Uterus (tissue), 4 donors: ENCODE data around the gene RABGAP1L. TPM values are rescaled to one million over a fixed set of nuclear protein-coding genes. Genes with fewer than 3 reads are reported as not detected.
"Not testable (repeated sequence)": the region's sequence is repeated elsewhere in the genome, so short reads cannot be mapped to it uniquely, and the experiment has no call there.

Experiments
- DNase-seq, 2 donors: peaks; one replicate each; pipeline ENCODE4 v3.0.0-alpha.2; 2019 to 2020
- H3K27ac ChIP-seq, 2 donors: fragments of 200-600 bp; sonication (generic); 1 replicate in 1 of 2; 2 replicates in 1 of 2; pipeline ENCODE4 v1.5.1; 2016 to 2018
- H3K27me3 ChIP-seq, 2 donors: fragments of 200-600 bp; sonication (generic); one replicate each; pipeline ENCODE4 v1.5.1; 2018 to 2019; ENCODE audit warnings: control low read depth in 1 of 2
- H3K36me3 ChIP-seq, 2 donors: fragments of 200-600 bp; sonication (generic); one replicate each; pipeline ENCODE4 v1.5.1; 2019; ENCODE audit warnings: control low read depth in 1 of 2
- H3K4me1 ChIP-seq, 2 donors: fragments of 200-600 bp; sonication (generic); one replicate each; pipeline ENCODE4 v1.5.1; 2018 to 2019; ENCODE audit warnings: control low read depth in 1 of 2
- H3K4me3 ChIP-seq, 2 donors: fragments of 200-600 bp; sonication (generic); 1 replicate in 1 of 2; 2 replicates in 1 of 2; pipeline ENCODE4 v1.5.1; 2018 to 2019; ENCODE audit warnings: mild to moderate bottlenecking in 1 of 2
- H3K9me3 ChIP-seq, 2 donors: fragments of 200-600 bp; sonication (generic); one replicate each; pipeline ENCODE4 v1.5.1; 2019; ENCODE audit warnings: control low read depth in 1 of 2
- POLR2A ChIP-seq, 2 donors: fragments of 450-650 bp; IDR thresholded peaks; one replicate each; pipeline ENCODE4 v1.6.1; 2016; ENCODE audit warnings: antibody characterized with exemption in 2 of 2, mild to moderate bottlenecking in 1 of 2, moderate library complexity in 1 of 2
- intact Hi-C: fragments of 100-400 bp; cut with DNase I; formaldehyde crosslinking; loops from one replicate; pipeline ENCODE4 v1.15.1; 2023; ENCODE audit warnings: low total_unique reads
- total RNA-seq, 4 donors: library from RNA; depleted of rRNA in 3 of 4; stranded (reverse); fragments of >200 nt in 3 of 4; gene quantifications; one replicate each; pipeline versions ENCODE4 v1.1.0 to v1.2.4, GENCODE V29; 2014 to 2023
- TF ChIP-seq, protein P1 (sequence below), 4 experiments: fragments of 200-600 bp in 2 of 4; fragments of 450-650 bp in 2 of 4; sonication (generic) in 2 of 4; IDR thresholded peaks; one replicate each; pipeline ENCODE4 v1.5.1; 2016 to 2019; ENCODE audit warnings: antibody characterized with exemption in 4 of 4, mild to moderate bottlenecking in 2 of 4, moderate library complexity in 1 of 4
- donor health status: DM: yes; HTN: yes; CAD: no.

RABGAP1L gene
- total RNA-seq, 4 donors from 2014 or later = 19.1 to 93.7 (median 35.1) TPM

DNA sequence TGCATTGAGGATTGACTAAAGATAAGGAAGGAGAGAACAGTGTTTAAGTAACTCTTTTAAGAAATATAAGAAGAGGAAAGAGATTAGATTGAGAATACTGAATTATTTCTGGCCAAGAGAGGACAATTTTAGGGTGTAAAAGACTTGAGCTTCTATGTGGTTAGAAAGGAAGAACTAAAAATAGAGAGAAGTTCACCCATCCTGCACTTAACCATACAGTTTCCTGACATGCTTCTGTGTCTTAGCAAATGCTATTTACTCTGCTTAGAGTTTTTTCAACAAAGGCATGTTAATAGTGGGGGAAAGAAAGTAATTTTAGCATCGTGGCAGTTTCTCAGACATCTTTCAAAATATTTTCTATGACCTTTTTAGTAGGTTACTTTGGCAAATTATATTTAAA lies 165.6 kb downstream of the RABGAP1L start:
- H3K4me3 ChIP-seq = no peak overlapping the region
- no peaks in the 10 kb centered on the region for H3K27me3 ChIP-seq
- intact Hi-C loops = no loop called here
- no peaks in the 10 kb centered on the region for H3K4me1 ChIP-seq
- H3K27ac ChIP-seq = no peak overlapping the region
- DNase-seq = no peak
- no peaks in the 10 kb centered on the region for H3K36me3 ChIP-seq
- TF ChIP-seq POLR2A (IDR thresholded peaks at IDR 0.05) = no peak
- peaks cover 0 to 3% of the 10 kb centered on the region in 2 donors for H3K9me3 ChIP-seq

DNA sequence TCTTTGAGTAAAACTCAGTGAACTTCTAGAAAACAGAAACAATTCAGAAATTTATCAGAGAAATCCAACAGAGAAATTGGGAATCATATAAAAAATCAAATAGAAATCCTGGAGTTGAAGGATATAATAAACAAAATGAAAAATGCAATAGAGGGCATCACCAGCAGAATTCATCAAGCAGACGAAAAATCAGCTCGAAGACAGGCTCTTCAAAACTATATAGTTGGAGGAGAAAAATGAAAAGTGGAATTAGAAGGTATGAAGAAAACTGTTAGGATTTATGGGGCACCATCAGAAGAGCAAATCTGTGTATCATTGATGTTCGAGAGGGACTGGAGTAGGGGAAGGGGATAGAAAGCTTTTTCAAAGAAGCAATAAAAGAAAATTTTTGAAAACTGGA lies 167.0 kb downstream of the RABGAP1L start:
- Histone ChIP-seq H3K9me3 (peaks cover 0 to 3% of the 10 kb centered on the region in 2 donors), H3K27me3 (no peaks in the 10 kb centered on the region), H3K27ac (no peak overlapping the region), H3K4me1 (no peaks in the 10 kb centered on the region), H3K36me3 (no peaks in the 10 kb centered on the region), H3K4me3 (no peak overlapping the region)
- no peak for DNase-seq
- intact Hi-C loops = no loop called here
- TF ChIP-seq, protein P1, sequence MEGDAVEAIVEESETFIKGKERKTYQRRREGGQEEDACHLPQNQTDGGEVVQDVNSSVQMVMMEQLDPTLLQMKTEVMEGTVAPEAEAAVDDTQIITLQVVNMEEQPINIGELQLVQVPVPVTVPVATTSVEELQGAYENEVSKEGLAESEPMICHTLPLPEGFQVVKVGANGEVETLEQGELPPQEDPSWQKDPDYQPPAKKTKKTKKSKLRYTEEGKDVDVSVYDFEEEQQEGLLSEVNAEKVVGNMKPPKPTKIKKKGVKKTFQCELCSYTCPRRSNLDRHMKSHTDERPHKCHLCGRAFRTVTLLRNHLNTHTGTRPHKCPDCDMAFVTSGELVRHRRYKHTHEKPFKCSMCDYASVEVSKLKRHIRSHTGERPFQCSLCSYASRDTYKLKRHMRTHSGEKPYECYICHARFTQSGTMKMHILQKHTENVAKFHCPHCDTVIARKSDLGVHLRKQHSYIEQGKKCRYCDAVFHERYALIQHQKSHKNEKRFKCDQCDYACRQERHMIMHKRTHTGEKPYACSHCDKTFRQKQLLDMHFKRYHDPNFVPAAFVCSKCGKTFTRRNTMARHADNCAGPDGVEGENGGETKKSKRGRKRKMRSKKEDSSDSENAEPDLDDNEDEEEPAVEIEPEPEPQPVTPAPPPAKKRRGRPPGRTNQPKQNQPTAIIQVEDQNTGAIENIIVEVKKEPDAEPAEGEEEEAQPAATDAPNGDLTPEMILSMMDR (IDR thresholded peaks at IDR 0.05) = no peak
- no peak for TF ChIP-seq POLR2A (IDR thresholded peaks at IDR 0.05)

DNA sequence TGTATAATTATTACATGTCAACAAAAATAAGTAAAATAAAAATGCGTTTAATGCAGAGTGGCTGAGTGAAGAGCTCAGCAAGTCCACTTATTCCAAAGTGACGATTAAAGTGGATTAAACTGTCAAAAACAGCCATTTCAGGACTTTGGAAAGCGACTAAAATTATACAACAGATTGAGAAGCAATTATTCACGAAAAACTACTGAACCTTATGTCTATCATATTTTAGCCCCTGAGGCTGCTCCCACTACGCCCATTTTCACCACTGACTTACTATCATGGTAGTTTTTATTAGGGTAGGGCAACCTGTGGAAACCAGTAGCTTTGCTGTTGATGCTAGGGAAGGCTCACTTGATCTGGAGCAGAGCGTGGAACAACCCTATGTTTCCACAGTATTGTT lies 174.1 kb downstream of the RABGAP1L start:
- no peaks in the 10 kb centered on the region for H3K27me3 ChIP-seq
- no peaks in the 10 kb centered on the region for H3K4me1 ChIP-seq
- intact Hi-C loops = no loop called here
- no peak for DNase-seq
- TF ChIP-seq POLR2A (IDR thresholded peaks at IDR 0.05) = no peak
- TF ChIP-seq, protein P1 (IDR thresholded peaks at IDR 0.05) = no peak
- no peaks in the 10 kb centered on the region for H3K36me3 ChIP-seq
- no peak overlapping the region for H3K4me3 ChIP-seq
- no peaks in the 10 kb centered on the region for H3K9me3 ChIP-seq
- H3K27ac ChIP-seq = no peak overlapping the region

DNA sequence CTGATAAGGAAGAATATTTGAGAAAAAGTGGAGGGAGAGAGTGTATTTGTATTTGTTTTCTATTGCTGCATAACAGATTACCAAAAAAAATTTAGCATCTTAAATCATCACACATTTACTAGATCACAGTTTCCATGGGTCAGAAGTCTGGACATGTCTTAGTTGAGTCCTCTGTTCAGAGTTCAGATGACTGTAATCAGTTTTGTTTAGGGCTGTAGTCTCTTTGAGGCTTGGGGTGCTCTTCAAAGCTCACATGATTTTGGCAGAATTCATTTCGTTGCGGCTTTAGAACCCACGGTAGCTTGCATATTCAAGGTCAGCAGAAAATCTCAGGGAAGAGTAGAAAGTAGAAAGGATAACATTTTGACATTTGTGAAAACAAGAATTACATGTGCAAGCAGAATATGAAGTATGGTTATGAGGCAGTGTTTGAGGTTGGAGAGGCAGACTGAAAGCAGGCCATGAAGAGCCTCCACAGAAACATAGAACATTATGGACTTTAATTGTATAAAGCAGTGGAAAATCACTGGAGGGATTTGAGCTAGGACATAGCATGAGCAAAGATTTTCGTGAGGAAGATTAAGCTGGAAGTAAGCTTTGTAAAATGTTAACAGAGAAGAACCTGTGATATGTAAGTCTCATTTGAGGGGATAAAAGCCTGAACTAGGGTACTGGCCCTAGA lies 177.8 kb downstream of the RABGAP1L start:
- no peak for DNase-seq
- TF ChIP-seq, protein P1 (IDR thresholded peaks at IDR 0.05) = no peak
- no peak for TF ChIP-seq POLR2A (IDR thresholded peaks at IDR 0.05)
- intact Hi-C loops = no loop called here
- no peaks in the 10 kb centered on the region for H3K27me3 ChIP-seq
- no peak overlapping the region for H3K27ac ChIP-seq
- H3K4me1 ChIP-seq = no peaks in the 10 kb centered on the region
- H3K9me3 ChIP-seq = no peaks in the 10 kb centered on the region
- H3K36me3 ChIP-seq = no peaks in the 10 kb centered on the region
- H3K4me3 ChIP-seq = no peak overlapping the region

DNA sequence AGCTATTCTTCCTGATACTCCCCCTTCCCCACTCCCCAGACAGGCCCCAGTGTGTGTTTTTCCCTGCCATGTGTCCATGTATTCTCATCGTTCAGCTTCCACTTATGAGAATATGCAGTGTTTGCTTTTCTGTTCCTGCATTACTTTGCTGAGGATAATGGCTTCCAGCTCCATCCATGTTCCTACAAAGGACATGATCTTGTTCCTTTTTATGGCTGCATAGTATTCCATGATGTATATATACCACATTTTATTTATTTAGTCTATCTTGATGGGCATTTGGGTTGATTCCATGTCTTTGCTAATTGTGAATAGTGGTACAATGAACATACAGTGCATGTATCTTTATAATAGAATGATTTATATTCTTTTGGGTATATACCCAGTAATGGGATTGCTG lies 181.1 kb downstream of the RABGAP1L start:
- H3K9me3 ChIP-seq, DNase-seq, H3K27ac ChIP-seq, H3K4me1 ChIP-seq, H3K4me3 ChIP-seq, H3K27me3 ChIP-seq, H3K36me3 ChIP-seq, intact Hi-C loops: not testable (repeated sequence)

DNA sequence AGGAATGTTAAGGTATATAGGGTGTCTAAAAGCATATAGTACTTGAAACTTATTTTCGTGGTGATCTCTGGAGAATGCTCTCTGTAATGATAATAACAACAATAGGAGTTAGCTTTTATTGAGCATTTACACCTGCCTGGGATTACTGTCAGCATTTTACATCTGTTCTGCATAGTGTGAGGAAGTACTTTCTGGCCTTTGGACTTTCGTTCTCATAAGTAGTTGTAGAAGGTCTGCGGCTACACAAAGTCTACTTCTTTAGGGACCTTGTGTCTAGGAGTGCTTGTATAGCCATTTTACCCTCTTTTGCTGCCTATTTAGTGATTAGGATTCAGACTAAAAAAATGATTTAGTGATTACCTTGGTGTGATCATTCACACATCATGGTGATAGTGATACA lies 184.8 kb downstream of the RABGAP1L start:
- H3K9me3 ChIP-seq = no peaks in the 10 kb centered on the region
- no peak for TF ChIP-seq POLR2A (IDR thresholded peaks at IDR 0.05)
- TF ChIP-seq, protein P1 (IDR thresholded peaks at IDR 0.05) = no peak

More for the DNA sequence above, 184.8 kb downstream of the RABGAP1L start:
- Histone ChIP-seq H3K27ac (no peak overlapping the region), H3K36me3 (no peaks in the 10 kb centered on the region), H3K27me3 (no peaks in the 10 kb centered on the region), H3K4me3 (no peak overlapping the region), H3K4me1 (no peaks in the 10 kb centered on the region)
- no peak for DNase-seq
- intact Hi-C loops = no loop called here
